MCF 10A (cell line): Measurements from ENCODE around the gene ENTPD6. TPM values are rescaled to one million over a fixed set of nuclear protein-coding genes. Genes with fewer than 3 reads are reported as not detected.

Experiments used
- BruUV-seq: library from RNA; stranded (reverse); fragments of 400-500 nt; replicated peaks from 2 replicates; lab custom pipeline; 2021; lab: Mats Ljungman, UMichigan
- CTCF ChIA-PET: fragments of 300-600 bp; sonication (Branson Sonifier 250); formaldehyde crosslinking; extraction: SDS; loops from one replicate; lab custom pipeline; 2021; ENCODE audit warnings: antibody characterized with exemption, inconsistent platforms; lab: Yijun Ruan, JAX
- POLR2A ChIA-PET: fragments of 300-600, 350-650 bp; sonication (Branson Sonifier 250); formaldehyde crosslinking; extraction: SDS; loops from one replicate; lab custom pipeline; 2020; ENCODE audit warnings: antibody characterized with exemption, inconsistent platforms; lab: Yijun Ruan, JAX
- DNase-seq: peaks from one replicate; pipeline ENCODE4 v3.0.0-alpha.2; 2018; ENCODE audit not compliant: unreplicated experiment
- H3K27ac Mint-ChIP-seq: one replicate; pipeline ENCODE4 v1.8.0; 2022; ENCODE audit warnings: mild to moderate bottlenecking, low read depth, mixed read lengths; ENCODE audit not compliant: unreplicated experiment
- H3K27me3 Mint-ChIP-seq: one replicate; pipeline ENCODE4 v1.8.0; 2022; ENCODE audit warnings: mixed read lengths; ENCODE audit not compliant: insufficient read depth, unreplicated experiment
- H3K36me3 Mint-ChIP-seq: one replicate; pipeline ENCODE4 v1.8.0; 2022; ENCODE audit warnings: mild to moderate bottlenecking, moderate library complexity, mixed read lengths; ENCODE audit not compliant: insufficient read depth, unreplicated experiment
- H3K4me1 Mint-ChIP-seq: one replicate; pipeline ENCODE4 v1.8.0; 2022; ENCODE audit warnings: mixed read lengths; ENCODE audit not compliant: insufficient read depth, unreplicated experiment
- H3K4me3 Mint-ChIP-seq: one replicate; pipeline ENCODE4 v1.8.0; 2022; ENCODE audit warnings: mild to moderate bottlenecking, moderate library complexity, mixed read lengths; ENCODE audit not compliant: unreplicated experiment
- H3K9me3 Mint-ChIP-seq: one replicate; pipeline ENCODE4 v1.8.0; 2022; ENCODE audit warnings: mixed read lengths; ENCODE audit not compliant: unreplicated experiment
- CTCF ChIP-seq: fragments of 200-600 bp; IDR thresholded peaks from one replicate; pipeline ENCODE4 v1.8.0; 2022; ENCODE audit warnings: antibody characterized with exemption, mild to moderate bottlenecking; ENCODE audit not compliant: unreplicated experiment
- intact Hi-C: fragments of 100-400 bp; cut with micrococcal nuclease; formaldehyde crosslinking; loops from 2 replicates; pipeline ENCODE4 v1.14.1; 2022
- total RNA-seq: library from RNA; stranded (reverse); gene quantifications from 2 replicates; pipeline ENCODE4 v1.2.3, GENCODE V29; 2022

ENTPD6 gene
- total RNA-seq, 1 experiment from 2014 or later: 98.0 TPM

GRCh38 chr20:25226433-25227316, 31.2 kb downstream of the ENTPD6 start:
- H3K9me3 Mint-ChIP-seq: no peaks in the 10 kb centered on the region
- ChIA-PET POLR2A (interaction anchor here (0.5 to 13.6 kb wide), 11 partner anchors 10 to 233 kb away, joined by 3 to 517 read pairs (median 4); partner anchors contain the start of genes ENTPD6 and PYGB), CTCF (interaction anchor here (0.6 to 7.8 kb wide), 12 partner anchors 16 to 232 kb away, joined by 3 to 92 read pairs (median 4); partner anchors contain the start of gene PYGB)
- DNase-seq: no peak
- no peaks in the 10 kb centered on the region for H3K27me3 Mint-ChIP-seq
- H3K27ac Mint-ChIP-seq: peak overlapping the region; percentile 61
- no TSS peak for BruUV-seq
- intact Hi-C loops: no loop called here
- peaks cover 23% of the 10 kb centered on the region for H3K36me3 Mint-ChIP-seq
- H3K4me3 Mint-ChIP-seq: no peak overlapping the region
- TF ChIP-seq CTCF: no peak
- H3K4me1 Mint-ChIP-seq: peaks cover 22% of the 10 kb centered on the region

- Mint-ChIP-seq H3K27me3 (no peaks in the 10 kb centered on the region), H3K4me1 (peaks cover 18% of the 10 kb centered on the region), H3K36me3 (peaks cover 20% of the 10 kb centered on the region), H3K4me3 (no peak overlapping the region), H3K9me3 (no peaks in the 10 kb centered on the region), H3K27ac (peak overlapping the region; percentile 61)
- DNase-seq: peak; percentile 82
- ChIA-PET POLR2A (interaction anchor here (0.5 to 13.6 kb wide), 11 partner anchors 9 to 234 kb away, joined by 3 to 517 read pairs (median 4); partner anchors contain the start of genes ENTPD6 and PYGB), CTCF (interaction anchor here (0.6 to 7.8 kb wide), 9 partner anchors 16 to 232 kb away, joined by 3 to 92 read pairs (median 5); partner anchors contain the start of gene PYGB)
- BruUV-seq: no TSS peak
- intact Hi-C loops: no loop called here
- no peak for TF ChIP-seq CTCF
Measured at GRCh38 chr20:25227317-25227831, 31.9 kb downstream of the ENTPD6 start.

- ChIA-PET POLR2A (interaction anchor here (1.7 to 13.6 kb wide), 2 partner anchors 8 to 22 kb away, joined by 3 to 517 read pairs; partner anchors contain the start of gene PYGB), CTCF (interaction anchor here (0.6 to 7.8 kb wide), 5 partner anchors 14 to 185 kb away, joined by 3 to 92 read pairs (median 6); partner anchors contain the start of gene PYGB)
- intact Hi-C loops: no loop called here
- DNase-seq: no peak
- H3K27me3 Mint-ChIP-seq: no peaks in the 10 kb centered on the region
- no peak for TF ChIP-seq CTCF
- peaks cover 15% of the 10 kb centered on the region for H3K36me3 Mint-ChIP-seq
- BruUV-seq: no TSS peak
- H3K4me3 Mint-ChIP-seq: no peak overlapping the region
- H3K4me1 Mint-ChIP-seq: peaks cover 23% of the 10 kb centered on the region
- no peak overlapping the region for H3K27ac Mint-ChIP-seq
- no peaks in the 10 kb centered on the region for H3K9me3 Mint-ChIP-seq
Measured at GRCh38 chr20:25229486-25230165, 34.1 kb downstream of the ENTPD6 start.
